GM21515 (cell line): ENCODE measurements around the gene MMP10.

Source experiments
- ATAC-seq: cut with Tn5 transposase; IDR thresholded peaks from one replicate; pipeline ENCODE4 v1.9.1; 2021; ENCODE audit not compliant: unreplicated experiment

The MMP10 gene

GRCh38 chr11:102780491-102780918, at the start of gene MMP10:
TSS of gene MMP10 (minus strand) at chr11:102780628. CDS start at chr11:102780591, 37 bp downstream.
- ATAC-seq, result no peak

GRCh38 chr11:102829316-102830000, 49.0 kb upstream of the MMP10 start:
- ATAC-seq, result no peak

GRCh38 chr11:102824556-102824955, 44.1 kb upstream of the MMP10 start:
- ATAC-seq, result no peak

- ATAC-seq, result no peak
Observed at GRCh38 chr11:102819491-102819890, 39.1 kb upstream of the MMP10 start.

- no peak for ATAC-seq
Observed at GRCh38 chr11:102813484-102813883, 33.1 kb upstream of the MMP10 start.

GRCh38 chr11:102812188-102812587, 31.8 kb upstream of the MMP10 start:
- no peak for ATAC-seq

GRCh38 chr11:102810950-102811660, 30.7 kb upstream of the MMP10 start:
- ATAC-seq, result no peak

- ATAC-seq, result no peak
Observed at GRCh38 chr11:102809971-102810370, 29.5 kb upstream of the MMP10 start.

GRCh38 chr11:102807921-102808320, 27.5 kb upstream of the MMP10 start:
- ATAC-seq, result peak; percentile 77

GRCh38 chr11:102806296-102806695, 25.9 kb upstream of the MMP10 start:
- no peak for ATAC-seq

- no peak for ATAC-seq
Observed at GRCh38 chr11:102802341-102802740, 21.9 kb upstream of the MMP10 start.

- ATAC-seq, result no peak
Observed at GRCh38 chr11:102800767-102801166, 20.3 kb upstream of the MMP10 start.

GRCh38 chr11:102799681-102800340, 19.4 kb upstream of the MMP10 start:
- ATAC-seq, result no peak

GRCh38 chr11:102798012-102798746, 17.8 kb upstream of the MMP10 start, which contains the start of gene MMP1:
TSS of gene MMP1 (minus strand) at chr11:102798160. CDS start at chr11:102798092, 68 bp downstream.
- no peak for ATAC-seq

- ATAC-seq, result peak; percentile 71
Observed at GRCh38 chr11:102794382-102794781, 14.0 kb upstream of the MMP10 start.

- ATAC-seq, result no peak
Observed at GRCh38 chr11:102793677-102794290, 13.4 kb upstream of the MMP10 start.

- ATAC-seq, result no peak
Observed at GRCh38 chr11:102792604-102793003, 12.2 kb upstream of the MMP10 start.

GRCh38 chr11:102791271-102792036, 11.0 kb upstream of the MMP10 start:
- ATAC-seq, result no peak

- no peak for ATAC-seq
Observed at GRCh38 chr11:102788334-102788995, 8.0 kb upstream of the MMP10 start.
